Superior temporal gyrus (tissue), 1 donor: ENCODE data around the gene TRMT112.

Source experiments
- DNase-seq: peaks from one replicate; pipeline ENCODE4 v3.0.0-alpha.2; 2016; ENCODE audit errors: extremely low spot score

TRMT112 gene

GRCh38 chr11:64317325-64317960 lies at the start of gene TRMT112:
TSS of gene TRMT112 (minus strand) at chr11:64317559. CDS start at chr11:64317526, 33 bp downstream.
- peak; percentile 99 for DNase-seq

GRCh38 chr11:64366751-64367150 lies 49.4 kb upstream of the TRMT112 start:
- no peak for DNase-seq

GRCh38 chr11:64364911-64365310 lies 47.6 kb upstream of the TRMT112 start:
- DNase-seq = no peak

GRCh38 chr11:64364435-64364834 lies 47.1 kb upstream of the TRMT112 start:
- no peak for DNase-seq

GRCh38 chr11:64362339-64362738 lies 45.0 kb upstream of the TRMT112 start:
- no peak for DNase-seq

- DNase-seq = no peak
These were observed 44.3 kb upstream of the TRMT112 start for GRCh38 chr11:64361659-64362058.

GRCh38 chr11:64360448-64360921 lies 43.1 kb upstream of the TRMT112 start:
- peak; percentile 13 for DNase-seq

- peak; percentile 23 for DNase-seq
These were observed 42.5 kb upstream of the TRMT112 start for GRCh38 chr11:64359712-64360445.

GRCh38 chr11:64358907-64359711 lies 41.8 kb upstream of the TRMT112 start, which contains the start of gene RPS6KA4:
TSS of gene RPS6KA4 (plus strand) at chr11:64359162. CDS start at chr11:64359236, 74 bp downstream.
- DNase-seq = peak; percentile 64

GRCh38 chr11:64358536-64358906 lies 41.2 kb upstream of the TRMT112 start:
- DNase-seq = peak; percentile 11

GRCh38 chr11:64357904-64358535 lies 40.7 kb upstream of the TRMT112 start:
- no peak for DNase-seq

GRCh38 chr11:64357446-64357845 lies 40.1 kb upstream of the TRMT112 start:
- DNase-seq = no peak

GRCh38 chr11:64356498-64357411 lies 39.4 kb upstream of the TRMT112 start:
- DNase-seq = no peak

GRCh38 chr11:64355078-64355940 lies 38.0 kb upstream of the TRMT112 start:
- DNase-seq = peak; percentile 61

- DNase-seq = no peak
These were observed 36.6 kb upstream of the TRMT112 start for GRCh38 chr11:64353715-64354506.

GRCh38 chr11:64352995-64353714 lies 35.8 kb upstream of the TRMT112 start:
- no peak for DNase-seq

GRCh38 chr11:64352099-64352994 lies 35.0 kb upstream of the TRMT112 start:
- DNase-seq = no peak
